DMS153 treated with DMSO at 0.1 percent for 48 hours (cell line): ENCODE results near the gene ZFYVE28.

Experiments
- DNase-seq: peaks from one replicate; lab custom pipeline; 2025; ENCODE audit not compliant: unreplicated experiment; lab: John Stamatoyannopoulos, UW

ZFYVE28 gene

DNA sequence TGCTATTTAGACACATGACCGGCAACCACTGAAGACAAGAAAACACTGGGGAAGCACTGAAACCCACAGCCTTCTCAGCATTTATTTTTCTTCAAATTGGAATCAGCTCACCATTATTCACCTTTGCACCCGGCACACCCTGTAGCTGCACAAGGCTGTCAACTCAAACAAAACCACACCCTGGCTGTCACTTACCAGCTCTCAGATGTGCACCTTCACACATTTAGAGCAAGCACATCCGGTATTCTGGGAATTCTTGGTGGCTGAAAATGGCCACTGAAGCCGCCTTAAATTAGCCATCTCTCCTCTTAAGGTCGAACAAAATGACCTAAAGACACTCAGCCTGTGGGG, 5.9 kb downstream of the ZFYVE28 start:
- no peak for DNase-seq

DNA sequence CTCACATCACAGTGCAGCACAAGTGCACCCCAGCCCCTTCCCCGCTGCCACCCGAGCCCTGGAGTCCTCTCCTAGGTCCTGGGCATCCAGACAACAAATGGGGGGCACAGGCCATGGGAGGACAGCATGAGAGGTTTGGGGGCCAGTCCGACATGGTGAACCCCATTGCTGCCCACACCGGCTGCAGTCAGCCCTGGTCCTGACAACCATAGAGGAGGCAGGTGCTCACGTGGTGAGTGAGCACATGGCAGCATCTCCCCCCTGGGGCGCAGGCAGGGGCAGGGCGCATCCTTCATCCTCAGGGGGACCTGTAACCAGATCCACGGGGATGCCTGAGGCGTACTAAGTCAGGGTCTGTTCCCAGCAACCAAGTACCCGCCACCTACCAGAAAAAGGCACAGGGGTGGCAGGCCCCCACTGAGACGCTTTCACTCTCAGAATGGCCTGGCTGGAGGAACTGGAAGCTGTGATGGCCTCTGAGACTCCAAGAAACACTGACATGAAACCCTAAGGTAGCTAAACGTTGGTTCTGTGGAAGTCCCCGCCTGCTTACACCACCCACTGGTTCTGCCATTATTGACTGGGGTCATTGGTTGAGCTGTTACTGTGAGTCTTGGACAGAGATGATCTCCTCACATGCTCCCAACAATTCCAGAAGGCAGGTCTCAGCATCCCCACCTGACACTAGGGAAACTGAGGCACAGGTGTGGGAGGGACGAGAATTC, 6.5 kb downstream of the ZFYVE28 start:
- DNase-seq = no peak

GRCh38 chr4:2409381-2409783, 9.1 kb downstream of the ZFYVE28 start:
- DNase-seq = no peak

- DNase-seq = no peak
Measured at GRCh38 chr4:2408976-2409375, 9.5 kb downstream of the ZFYVE28 start.

DNA sequence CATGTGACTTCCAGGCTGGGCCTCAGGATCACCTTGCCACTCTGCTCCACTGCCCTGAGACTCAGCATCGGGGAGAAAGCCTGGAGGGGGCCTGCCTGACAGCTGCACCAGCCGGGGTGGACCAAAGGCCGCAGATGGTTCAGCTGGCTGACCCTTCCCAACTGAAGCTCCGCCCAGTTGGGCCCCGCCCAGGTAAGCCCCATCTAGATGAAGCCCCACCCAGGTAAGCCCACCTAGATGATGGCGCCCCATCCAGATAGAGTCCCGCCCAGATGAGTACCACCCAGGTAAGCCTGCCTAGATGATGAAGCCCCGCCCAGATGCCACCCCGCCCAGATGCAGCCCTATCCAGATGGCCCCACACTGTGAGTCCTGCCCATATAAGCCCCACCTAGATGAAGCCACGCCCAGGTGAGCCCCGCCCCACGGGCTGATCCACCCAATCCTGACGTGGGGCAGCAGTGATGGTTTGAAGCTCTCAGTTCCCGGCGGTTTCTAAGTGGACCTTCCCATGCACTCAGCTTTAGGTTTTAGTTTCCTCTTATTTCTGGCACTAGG, 10.0 kb downstream of the ZFYVE28 start:
- DNase-seq = no peak

GRCh38 chr4:2407991-2408342, 10.5 kb downstream of the ZFYVE28 start:
- no peak for DNase-seq

DNA sequence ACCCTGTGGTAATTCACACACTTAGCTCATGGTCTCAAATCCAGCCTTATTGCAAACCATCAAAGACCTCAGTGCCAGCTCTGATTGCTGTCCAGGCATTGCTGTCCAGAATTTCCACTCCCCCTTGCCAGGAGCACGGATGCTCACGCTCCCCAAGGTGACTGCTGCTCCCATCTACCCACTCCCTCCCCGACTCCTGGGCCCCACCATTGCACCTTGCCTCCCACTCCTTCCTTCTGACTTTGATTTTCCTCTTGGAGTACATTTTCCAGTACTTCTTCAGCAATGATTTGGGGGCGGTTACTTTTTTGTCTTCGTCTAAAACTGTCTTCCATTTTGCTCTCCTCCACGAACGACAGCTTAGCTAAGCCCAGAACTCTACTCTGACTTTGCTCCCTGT, 11.5 kb downstream of the ZFYVE28 start:
- no peak for DNase-seq

- DNase-seq = no peak
Measured at GRCh38 chr4:2406406-2406805, 12.0 kb downstream of the ZFYVE28 start.

DNA sequence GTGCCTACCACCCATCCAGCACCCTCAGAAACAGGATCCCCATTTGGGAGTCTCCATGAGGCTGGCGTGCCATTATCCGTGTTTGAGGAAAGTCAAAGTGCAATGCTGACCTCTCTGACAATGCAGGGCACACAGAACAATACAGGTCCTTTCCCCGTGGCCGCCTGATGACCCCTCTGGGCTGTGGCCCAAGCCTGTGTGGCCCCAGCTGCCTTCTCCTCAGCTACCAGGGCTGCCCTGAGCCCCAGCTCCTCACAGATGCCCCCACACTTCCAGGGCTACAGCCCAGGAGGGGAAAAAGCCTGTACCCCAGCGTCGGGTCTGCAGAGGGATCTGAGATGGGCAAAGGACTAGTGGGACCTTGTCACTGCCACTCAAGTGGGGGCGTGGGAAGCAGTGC, 15.5 kb downstream of the ZFYVE28 start:
- no peak for DNase-seq

DNA sequence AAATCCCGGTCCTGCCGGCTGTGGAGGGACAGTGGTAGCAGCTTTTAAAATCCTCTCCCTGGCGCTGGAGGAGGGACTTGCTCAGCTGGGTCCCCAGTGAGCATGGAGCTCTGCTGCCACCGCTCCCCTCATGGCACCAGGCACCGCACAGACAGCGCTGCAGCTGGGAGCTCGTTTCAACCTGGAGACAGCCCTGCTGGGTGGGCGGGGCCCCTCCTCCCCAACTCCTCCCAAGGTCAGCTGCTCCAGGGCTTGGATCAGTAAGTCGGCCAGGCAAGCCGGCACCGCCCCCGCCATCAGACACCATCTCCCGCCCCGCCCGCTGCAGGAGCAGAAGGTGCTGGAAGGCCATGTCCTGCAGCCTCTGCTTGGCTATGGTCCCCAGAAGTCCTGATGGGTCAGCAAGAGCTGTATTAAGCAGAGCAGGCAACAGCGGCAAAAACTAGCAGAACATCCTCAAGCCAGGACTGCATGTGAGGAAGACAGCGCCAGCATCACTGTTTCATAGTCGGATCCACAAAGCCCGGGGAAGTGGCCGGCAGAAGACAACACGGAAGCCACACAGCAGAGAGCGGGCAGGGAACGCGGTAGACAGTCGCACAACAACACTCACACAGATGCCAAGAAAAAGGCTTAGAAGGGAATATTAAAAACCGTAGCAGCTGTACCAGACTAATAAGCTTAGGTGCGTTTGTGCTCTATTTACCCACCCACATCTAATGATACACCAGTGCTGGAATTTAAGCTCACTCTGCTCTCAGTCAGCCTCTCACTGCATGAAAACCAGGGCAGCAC, 16.2 kb downstream of the ZFYVE28 start:
- no peak for DNase-seq

DNA sequence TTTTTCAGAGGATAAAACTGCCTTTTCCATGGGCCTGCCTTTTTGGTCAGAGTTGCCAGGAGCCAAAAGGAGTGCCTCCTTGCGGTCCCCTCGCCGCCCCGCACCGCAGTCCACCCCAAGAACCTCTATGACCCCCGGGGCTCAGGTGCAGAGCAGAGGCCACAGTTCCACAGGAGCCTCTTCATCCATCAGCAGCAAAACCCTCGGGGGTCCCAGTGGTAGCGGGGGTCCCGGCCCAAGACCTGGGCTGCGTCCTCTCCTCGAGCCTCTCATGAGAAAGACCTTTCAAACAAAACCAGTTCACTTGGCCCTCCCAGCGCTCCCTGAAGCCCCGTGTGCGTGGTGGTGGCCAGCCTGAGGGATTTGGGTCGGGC, 16.8 kb downstream of the ZFYVE28 start:
- no peak for DNase-seq

GRCh38 chr4:2400841-2401609, 17.4 kb downstream of the ZFYVE28 start:
- DNase-seq = no peak

GRCh38 chr4:2399631-2400190, 18.7 kb downstream of the ZFYVE28 start:
- no peak for DNase-seq

DNA sequence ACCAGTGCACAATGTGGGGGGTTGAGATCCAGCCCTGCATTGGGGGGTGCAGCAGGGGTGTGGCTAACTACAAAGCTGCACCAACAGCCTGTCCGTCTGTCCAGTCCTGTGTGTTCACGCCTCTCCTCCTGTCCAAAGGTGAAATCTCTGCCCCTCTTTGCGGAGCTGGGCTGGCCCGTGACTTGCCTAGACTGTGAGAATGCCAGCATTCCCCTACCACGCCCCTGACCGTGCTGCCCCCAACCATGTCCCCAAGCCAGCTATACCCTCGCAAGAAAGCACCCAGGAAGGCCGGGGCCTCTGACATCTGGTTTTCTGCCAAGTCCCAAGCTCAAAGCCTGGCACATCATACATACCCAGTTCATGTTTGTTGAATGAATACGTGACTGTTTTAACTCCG, 19.2 kb downstream of the ZFYVE28 start:
- no peak for DNase-seq

DNA sequence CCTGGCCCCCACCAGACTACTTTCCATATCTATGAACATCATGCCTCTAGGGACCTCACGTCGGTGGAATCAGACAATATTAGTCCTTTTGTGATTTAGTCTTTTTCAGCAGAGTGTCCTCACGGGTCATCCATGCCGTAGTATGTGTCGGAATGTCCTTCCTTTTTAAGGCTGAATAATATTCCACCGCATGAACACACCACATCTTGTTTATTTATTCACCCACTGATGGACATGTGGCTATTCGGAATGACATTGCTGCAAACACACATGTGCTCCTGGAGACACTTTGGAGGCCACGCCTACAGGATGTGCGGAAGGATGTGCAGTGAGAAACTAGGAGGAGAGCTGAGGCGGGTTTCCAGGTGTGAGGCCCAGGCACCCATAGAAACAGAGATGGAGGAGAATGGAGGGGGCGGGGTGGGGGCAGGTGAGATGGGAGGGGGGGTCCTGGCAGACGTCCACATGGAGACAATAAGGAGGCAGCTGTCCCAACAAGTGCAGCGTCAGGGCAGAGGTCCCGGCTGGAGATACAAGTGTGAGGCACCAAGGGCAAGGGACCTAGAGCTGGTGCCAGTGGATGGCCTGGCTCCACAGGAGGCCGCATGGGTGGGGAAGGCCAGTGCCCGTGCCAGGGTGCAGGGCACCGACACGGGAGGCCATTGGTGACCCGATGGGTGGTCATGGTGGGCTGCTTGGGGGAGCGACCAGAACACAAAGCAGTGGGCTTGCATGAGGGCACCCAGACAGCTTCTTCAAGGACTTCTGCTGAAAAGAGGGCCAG, 20.7 kb downstream of the ZFYVE28 start:
- DNase-seq = no peak

DNA sequence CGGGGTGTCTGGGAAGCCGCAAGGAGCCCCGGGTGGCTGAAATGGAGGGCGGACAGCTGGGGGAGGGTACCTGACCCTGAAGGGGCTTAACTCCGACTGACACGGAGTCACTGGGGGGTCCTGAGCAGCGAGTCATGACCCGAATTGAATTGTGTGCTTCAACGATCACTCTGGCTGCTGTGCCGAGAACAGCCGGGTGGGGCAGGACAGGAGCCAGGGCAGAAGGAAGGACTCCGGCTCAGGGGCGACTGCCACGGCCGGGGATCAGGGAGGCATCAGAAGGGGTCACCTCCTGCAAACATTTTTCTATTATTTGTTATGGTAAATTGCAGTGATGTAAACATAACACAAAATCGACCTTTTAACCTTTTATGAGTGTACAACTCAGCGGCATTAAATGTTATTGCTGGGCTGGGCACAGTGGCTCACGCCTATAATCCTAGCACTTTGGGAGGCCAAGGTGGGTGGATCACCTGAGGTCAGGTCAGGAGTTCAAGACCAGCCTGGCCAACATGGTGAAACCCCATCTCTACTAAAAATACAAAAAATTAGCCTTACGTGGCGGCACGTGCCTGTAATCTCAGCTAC, 21.6 kb downstream of the ZFYVE28 start:
- no peak for DNase-seq

DNA sequence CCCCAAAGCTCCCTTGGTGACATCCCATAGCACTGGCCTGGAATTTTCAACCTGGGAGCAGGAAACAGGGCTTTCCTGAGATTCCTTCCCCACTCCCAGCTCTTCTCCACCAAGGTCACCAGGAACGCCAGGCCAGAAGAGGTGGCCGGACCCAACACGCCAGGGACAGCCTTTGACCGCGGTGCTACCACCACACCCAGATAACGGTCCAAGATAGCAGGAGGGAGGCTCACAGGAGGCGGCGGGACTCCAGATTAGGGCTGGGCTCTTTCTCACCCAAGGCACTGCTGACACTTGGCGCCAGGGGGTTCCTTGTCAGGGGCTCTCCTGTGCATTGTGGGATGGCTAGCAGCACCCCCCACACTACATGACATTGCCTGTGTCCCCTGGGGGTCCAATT, 22.9 kb downstream of the ZFYVE28 start:
- no peak for DNase-seq

GRCh38 chr4:2395038-2395437, 23.4 kb downstream of the ZFYVE28 start:
- no peak for DNase-seq

DNA sequence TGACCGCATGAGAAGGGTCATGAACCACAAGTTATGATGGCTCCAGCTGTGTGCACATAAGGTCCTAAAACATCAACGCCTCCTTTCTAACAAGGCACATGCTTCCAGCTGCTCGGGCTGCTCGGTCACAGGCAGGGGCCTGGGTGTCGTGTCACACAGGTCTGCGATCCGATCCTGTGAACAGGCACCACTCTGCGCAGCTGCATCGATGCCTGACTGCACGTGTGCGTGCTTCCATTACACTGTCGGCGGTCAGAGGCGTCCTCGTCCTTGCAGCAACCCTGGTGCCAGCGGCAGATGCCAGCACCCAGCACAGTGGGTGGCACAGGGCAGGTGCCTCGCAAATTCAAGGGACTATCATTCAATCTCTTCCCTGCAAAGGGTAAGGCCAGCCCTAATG, 23.9 kb downstream of the ZFYVE28 start:
- no peak for DNase-seq
